ENCODE results near the gene TBC1D30.

GRCh38 chr12:64918344-64918743 is 93.9 kb downstream of the TBC1D30 start:
- TF ChIP-seq JUN (IDR thresholded peaks at IDR 0.05; ENCODE audit: borderline replicate concordance, low read depth, low read length), result no peak
- TF ChIP-seq JUN (CRISPR knock-in tag; IDR thresholded peaks at IDR 0.05; ENCODE audit: borderline replicate concordance), result no peak
- TF ChIP-seq ATF6 (CRISPR knock-in tag; IDR thresholded peaks at IDR 0.05), result no peak
- TF ChIP-seq RBM15 (IDR thresholded peaks at IDR 0.05; ENCODE audit: insufficient read depth, low read length), result no peak
- TF ChIP-seq XRCC4 (IDR thresholded peaks at IDR 0.05; ENCODE audit: extremely low read depth, insufficient read depth, insufficient read length), result no peak
- TF ChIP-seq EWSR1 (IDR thresholded peaks at IDR 0.05; ENCODE audit: borderline replicate concordance, low read depth, partially characterized antibody), result no peak
- no peak for TF ChIP-seq RAD21 (CRISPR knock-in tag; conservative IDR thresholded peaks at IDR 0.05 in 1 of 2, IDR thresholded peaks at IDR 0.05 in 1 of 2)
- TF ChIP-seq ATF2 (CRISPR knock-in tag; IDR thresholded peaks at IDR 0.05), result no peak
- no peak for TF ChIP-seq ARHGAP35 (IDR thresholded peaks at IDR 0.05; ENCODE audit: partially characterized antibody)
- no peak for TF ChIP-seq NRF1 (conservative IDR thresholded peaks at IDR 0.05 in 1 of 2, IDR thresholded peaks at IDR 0.05 in 1 of 2)
- TF ChIP-seq ARNT (IDR thresholded peaks at IDR 0.05), result no peak
- TF ChIP-seq, protein P1, sequence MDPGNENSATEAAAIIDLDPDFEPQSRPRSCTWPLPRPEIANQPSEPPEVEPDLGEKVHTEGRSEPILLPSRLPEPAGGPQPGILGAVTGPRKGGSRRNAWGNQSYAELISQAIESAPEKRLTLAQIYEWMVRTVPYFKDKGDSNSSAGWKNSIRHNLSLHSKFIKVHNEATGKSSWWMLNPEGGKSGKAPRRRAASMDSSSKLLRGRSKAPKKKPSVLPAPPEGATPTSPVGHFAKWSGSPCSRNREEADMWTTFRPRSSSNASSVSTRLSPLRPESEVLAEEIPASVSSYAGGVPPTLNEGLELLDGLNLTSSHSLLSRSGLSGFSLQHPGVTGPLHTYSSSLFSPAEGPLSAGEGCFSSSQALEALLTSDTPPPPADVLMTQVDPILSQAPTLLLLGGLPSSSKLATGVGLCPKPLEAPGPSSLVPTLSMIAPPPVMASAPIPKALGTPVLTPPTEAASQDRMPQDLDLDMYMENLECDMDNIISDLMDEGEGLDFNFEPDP (CRISPR knock-in tag; IDR thresholded peaks at IDR 0.05), result no peak
